ENCODE measurements around the gene TTC13.

TTC13 gene

DNA sequence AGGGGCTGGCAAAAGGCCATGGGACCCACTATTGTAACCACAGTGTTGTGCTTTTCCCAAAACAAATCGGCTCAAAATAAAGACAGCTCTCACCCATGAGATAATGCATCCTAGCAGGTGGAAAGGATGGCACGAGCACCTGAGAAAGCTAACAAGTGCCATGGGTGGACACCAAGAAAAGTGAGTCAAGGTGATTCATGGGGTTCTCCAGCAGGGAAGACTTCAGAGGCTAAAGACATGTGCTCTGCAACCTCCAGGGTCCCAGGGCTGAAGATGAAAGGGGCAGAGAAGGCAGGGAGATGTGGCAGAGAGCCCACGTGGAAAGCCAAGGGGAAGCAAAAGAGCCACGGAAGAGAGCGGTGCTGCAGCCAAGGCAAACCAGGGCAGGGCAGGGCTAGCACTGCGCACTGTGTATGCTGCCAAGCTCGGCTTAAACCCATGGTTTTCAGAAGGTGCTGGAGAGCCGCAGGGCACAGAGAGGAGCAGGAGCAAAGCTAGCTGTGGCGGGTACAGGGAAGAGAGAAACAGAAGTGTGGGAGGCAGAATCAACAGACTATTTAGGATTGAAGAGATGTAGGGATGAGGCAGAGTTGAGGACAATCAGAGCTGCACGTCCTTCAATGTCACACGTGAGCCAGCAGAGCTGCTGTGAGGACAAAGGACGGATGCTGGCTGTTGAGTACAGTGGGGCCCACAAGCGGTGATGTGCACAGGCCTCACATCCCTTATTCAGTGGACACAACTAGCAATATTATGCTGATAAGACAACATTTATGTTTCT, 68.5 kb downstream of the TTC13 start:
- no peak overlapping the region for H3K4me3 ChIP-seq (replicated peaks; ENCODE audit: low read depth, low read length)
- H3K36me3 ChIP-seq (ENCODE audit: control insufficient read depth, insufficient read depth, low read length): peaks cover 11% of the 10 kb centered on the region
- H3K27me3 ChIP-seq (replicated peaks; ENCODE audit: control insufficient read depth, insufficient read depth, low read length): no peaks in the 10 kb centered on the region
- no peak for DNase-seq (ENCODE audit: extremely low read depth, insufficient read length)
- no peak for TF ChIP-seq CTCF (IDR thresholded peaks at IDR 0.05; ENCODE audit: insufficient read depth, low read length, poor library complexity, severe bottlenecking)

- Histone ChIP-seq H3K36me3 (ENCODE audit: control insufficient read depth, insufficient read depth, low read length) (peaks cover 8% of the 10 kb centered on the region), H3K4me3 (replicated peaks; ENCODE audit: low read depth, low read length) (no peak overlapping the region), H3K27me3 (replicated peaks; ENCODE audit: control insufficient read depth, insufficient read depth, low read length) (no peaks in the 10 kb centered on the region)
- TF ChIP-seq CTCF (IDR thresholded peaks at IDR 0.05; ENCODE audit: insufficient read depth, low read length, poor library complexity, severe bottlenecking): no peak
- no peak for DNase-seq (ENCODE audit: extremely low read depth, insufficient read length)
Measured at GRCh38 chr1:230907472-230908205, 71.0 kb downstream of the TTC13 start.

- Histone ChIP-seq H3K36me3 (ENCODE audit: control insufficient read depth, insufficient read depth, low read length) (peaks cover 8% of the 10 kb centered on the region), H3K27me3 (replicated peaks; ENCODE audit: control insufficient read depth, insufficient read depth, low read length) (no peaks in the 10 kb centered on the region), H3K4me3 (replicated peaks; ENCODE audit: low read depth, low read length) (no peak overlapping the region)
- TF ChIP-seq CTCF (IDR thresholded peaks at IDR 0.05; ENCODE audit: insufficient read depth, low read length, poor library complexity, severe bottlenecking): no peak
- no peak for DNase-seq (ENCODE audit: extremely low read depth, insufficient read length)
Measured at GRCh38 chr1:230906226-230906625, 72.4 kb downstream of the TTC13 start.

- TF ChIP-seq CTCF (IDR thresholded peaks at IDR 0.05; ENCODE audit: insufficient read depth, low read length, poor library complexity, severe bottlenecking): no peak
- Histone ChIP-seq H3K36me3 (ENCODE audit: control insufficient read depth, insufficient read depth, low read length) (peaks cover 8% of the 10 kb centered on the region), H3K4me3 (replicated peaks; ENCODE audit: low read depth, low read length) (no peak overlapping the region), H3K27me3 (replicated peaks; ENCODE audit: control insufficient read depth, insufficient read depth, low read length) (no peaks in the 10 kb centered on the region)
- no peak for DNase-seq (ENCODE audit: extremely low read depth, insufficient read length)
Measured at GRCh38 chr1:230905733-230906132, 72.9 kb downstream of the TTC13 start.

DNA sequence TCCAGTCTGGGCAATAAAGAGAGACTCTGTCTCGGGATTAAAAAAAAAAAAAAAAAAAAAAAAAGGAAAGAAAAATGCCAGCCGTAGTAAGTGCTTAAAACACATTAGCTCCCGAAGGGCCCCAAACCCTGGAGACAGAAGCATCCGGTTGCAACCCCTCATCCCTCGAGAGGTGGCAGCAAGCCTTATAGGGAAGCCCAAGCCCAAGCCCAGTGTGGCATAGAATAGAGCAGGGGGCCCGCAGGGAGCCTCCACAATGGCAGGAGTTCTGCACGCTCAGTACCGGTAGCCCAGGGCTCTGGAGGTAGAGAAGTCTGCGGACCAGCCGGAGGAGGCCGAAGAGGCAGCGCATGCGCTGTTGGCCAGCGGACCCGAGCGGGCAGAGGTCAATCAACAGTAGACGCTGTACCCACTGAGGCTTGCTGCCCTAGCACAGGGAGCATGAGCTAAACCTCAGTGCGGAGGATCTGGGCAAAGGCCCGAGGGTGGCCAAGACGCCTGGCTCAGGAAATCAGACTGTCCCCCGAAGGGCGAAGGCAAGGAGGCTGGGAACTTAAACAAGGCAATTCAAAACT, 76.2 kb downstream of the TTC13 start:
- peaks cover 3% of the 10 kb centered on the region for H3K36me3 ChIP-seq (ENCODE audit: control insufficient read depth, insufficient read depth, low read length)
- H3K4me3 ChIP-seq (replicated peaks; ENCODE audit: low read depth, low read length): no peak overlapping the region
- no peaks in the 10 kb centered on the region for H3K27me3 ChIP-seq (replicated peaks; ENCODE audit: control insufficient read depth, insufficient read depth, low read length)
- no peak for TF ChIP-seq CTCF (IDR thresholded peaks at IDR 0.05; ENCODE audit: insufficient read depth, low read length, poor library complexity, severe bottlenecking)
- DNase-seq (ENCODE audit: extremely low read depth, insufficient read length): no peak
